ENCODE data around the gene MSLN.
A peak's percentile ranks its signal among the peaks of the same experiment; 100 is the strongest.

- no peak for TF ChIP-seq POLR2AphosphoS5 (IDR thresholded peaks at IDR 0.05)
- peak in 1 of 6 experiments; percentile 12 for TF ChIP-seq CTCF (IDR thresholded peaks at IDR 0.05)
These were observed 44.9 kb upstream of the MSLN start for GRCh38 chr16:715477-716199.

Measured in upper lobe of left lung (tissue), 4 donors.